A549 treated with dexamethasone at 1 μM for 4 hours (cell line): ENCODE measurements around the gene GCNA. TPM values are rescaled to one million over a fixed set of nuclear protein-coding genes. Genes with fewer than 3 reads are reported as not detected.

Source experiments
- total RNA-seq: library from RNA; stranded (reverse); fragments of 200-300 nt; extraction: Qiagen RNA extraction; gene quantifications from 5 replicates; pipeline ENCODE4 v1.2.3, GENCODE V29; 2022

Gene GCNA
- 1.4 to 2.4 TPM (median 1.9 TPM) in 5 replicates for total RNA-seq

GRCh38 chrX:71578253-71579135, at the start of gene GCNA:
Gene GCNA, plus strand, starts transcription at chrX:71578437. Its CDS starts 2,385 bp downstream, at chrX:71580822.

GRCh38 chrX:71532753-71533425, 45.3 kb upstream of the GCNA start, which contains the start of gene OGT:
Gene OGT, plus strand, starts transcription at chrX:71533104. Its CDS starts 196 bp downstream, at chrX:71533300.

GRCh38 chrX:71618303-71618721, 40.1 kb downstream of the GCNA start, which contains the start of gene CXCR3:
Gene CXCR3, minus strand, starts transcription at chrX:71618511. Its CDS starts 62 bp downstream, at chrX:71618449.

Other genes starting within 250 kb of the GCNA start
- gene TAF1, start 212.1 kb upstream of the GCNA start, total RNA-seq, result 13.8 to 19.1 TPM (median 17.7 TPM) in 5 replicates
- 23.8 to 50.0 TPM (median 36.7 TPM) in 5 replicates for gene OGT, start 45.3 kb upstream of the GCNA start, total RNA-seq
- 0.06 to 0.12 TPM (median 0.10 TPM) in 5 replicates for gene CXCR3, start 40.1 kb downstream of the GCNA start, total RNA-seq
- gene CXorf49, start 139.8 kb downstream of the GCNA start, total RNA-seq, result not detected in 5 replicates
- gene CXorf49B, start 184.9 kb downstream of the GCNA start, total RNA-seq, result not detected in 5 replicates